ENCODE results near the gene LCP2.
A peak's percentile ranks its signal among the peaks of the same experiment; 100 is the strongest.
"Not testable (repeated sequence)": the region's sequence is repeated elsewhere in the genome, so short reads cannot be mapped to it uniquely, and the experiment has no call there.

LCP2 gene

GRCh38 chr5:170248172-170248930 lies 49.2 kb downstream of the LCP2 start:
- DNase-seq (ENCODE audit: low read depth in 2 of 2), result no peak

- DNase-seq (ENCODE audit: low read depth in 2 of 2), result no peak
These were observed 50.2 kb downstream of the LCP2 start for GRCh38 chr5:170247363-170247762.

GRCh38 chr5:170246126-170246870 lies 51.3 kb downstream of the LCP2 start:
- no peak for DNase-seq (ENCODE audit: low read depth in 2 of 2)

GRCh38 chr5:170245436-170245835 lies 52.1 kb downstream of the LCP2 start:
- DNase-seq (ENCODE audit: low read depth in 2 of 2), result not testable (repeated sequence)

GRCh38 chr5:170238456-170239196 lies 59.0 kb downstream of the LCP2 start:
- no peak for DNase-seq (ENCODE audit: low read depth in 2 of 2)

- DNase-seq (ENCODE audit: low read depth in 2 of 2), result no peak
These were observed 61.4 kb downstream of the LCP2 start for GRCh38 chr5:170235876-170236864.

- no peak for DNase-seq (ENCODE audit: low read depth in 2 of 2)
These were observed 64.2 kb downstream of the LCP2 start for GRCh38 chr5:170233358-170233892.

GRCh38 chr5:170232786-170233185 lies 64.8 kb downstream of the LCP2 start, which contains the start of gene C5orf58:
Gene C5orf58, plus strand, starts transcription at chr5:170232985. Its CDS starts 1,992 bp downstream, at chr5:170234977.
- no peak for DNase-seq (ENCODE audit: low read depth in 2 of 2)

GRCh38 chr5:170228762-170229435 lies 68.7 kb downstream of the LCP2 start:
- DNase-seq (ENCODE audit: low read depth in 2 of 2), result no peak

GRCh38 chr5:170226661-170227060 lies 70.9 kb downstream of the LCP2 start:
- DNase-seq (ENCODE audit: low read depth in 2 of 2), result no peak

- DNase-seq (ENCODE audit: low read depth in 2 of 2), result no peak
These were observed 71.4 kb downstream of the LCP2 start for GRCh38 chr5:170226129-170226615.

- DNase-seq (ENCODE audit: low read depth in 2 of 2), result peak; percentile 32 to 45
These were observed 72.0 kb downstream of the LCP2 start for GRCh38 chr5:170225326-170226128.

- no peak for DNase-seq (ENCODE audit: low read depth in 2 of 2)
These were observed 73.7 kb downstream of the LCP2 start for GRCh38 chr5:170223906-170224305.

- no peak for DNase-seq (ENCODE audit: low read depth in 2 of 2)
These were observed 74.2 kb downstream of the LCP2 start for GRCh38 chr5:170223360-170223759.

- no peak for DNase-seq (ENCODE audit: low read depth in 2 of 2)
These were observed 76.2 kb downstream of the LCP2 start for GRCh38 chr5:170221327-170221741.

GRCh38 chr5:170220191-170220590 lies 77.4 kb downstream of the LCP2 start:
- DNase-seq (ENCODE audit: low read depth in 2 of 2), result no peak

GRCh38 chr5:170219615-170220014 lies 78.0 kb downstream of the LCP2 start:
- DNase-seq (ENCODE audit: low read depth in 2 of 2), result no peak

GRCh38 chr5:170218726-170219125 lies 78.9 kb downstream of the LCP2 start:
- no peak for DNase-seq (ENCODE audit: low read depth in 2 of 2)

- DNase-seq (ENCODE audit: low read depth in 2 of 2), result no peak
These were observed 79.7 kb downstream of the LCP2 start for GRCh38 chr5:170217831-170218230.

Measured in stimulated activated CD8-positive, alpha-beta memory T cell treated with anti-CD3 and anti-CD28 coated beads, Interleukin-15, amount 100 ng/mL, for 48 hours (primary cell).